ENCODE measurements around the gene MEP1A.
"Not testable (repeated sequence)": the region's sequence is repeated elsewhere in the genome, so short reads cannot be mapped to it uniquely, and the experiment has no call there.

Gene MEP1A, protein sequence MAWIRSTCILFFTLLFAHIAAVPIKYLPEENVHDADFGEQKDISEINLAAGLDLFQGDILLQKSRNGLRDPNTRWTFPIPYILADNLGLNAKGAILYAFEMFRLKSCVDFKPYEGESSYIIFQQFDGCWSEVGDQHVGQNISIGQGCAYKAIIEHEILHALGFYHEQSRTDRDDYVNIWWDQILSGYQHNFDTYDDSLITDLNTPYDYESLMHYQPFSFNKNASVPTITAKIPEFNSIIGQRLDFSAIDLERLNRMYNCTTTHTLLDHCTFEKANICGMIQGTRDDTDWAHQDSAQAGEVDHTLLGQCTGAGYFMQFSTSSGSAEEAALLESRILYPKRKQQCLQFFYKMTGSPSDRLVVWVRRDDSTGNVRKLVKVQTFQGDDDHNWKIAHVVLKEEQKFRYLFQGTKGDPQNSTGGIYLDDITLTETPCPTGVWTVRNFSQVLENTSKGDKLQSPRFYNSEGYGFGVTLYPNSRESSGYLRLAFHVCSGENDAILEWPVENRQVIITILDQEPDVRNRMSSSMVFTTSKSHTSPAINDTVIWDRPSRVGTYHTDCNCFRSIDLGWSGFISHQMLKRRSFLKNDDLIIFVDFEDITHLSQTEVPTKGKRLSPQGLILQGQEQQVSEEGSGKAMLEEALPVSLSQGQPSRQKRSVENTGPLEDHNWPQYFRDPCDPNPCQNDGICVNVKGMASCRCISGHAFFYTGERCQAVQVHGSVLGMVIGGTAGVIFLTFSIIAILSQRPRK

DNA sequence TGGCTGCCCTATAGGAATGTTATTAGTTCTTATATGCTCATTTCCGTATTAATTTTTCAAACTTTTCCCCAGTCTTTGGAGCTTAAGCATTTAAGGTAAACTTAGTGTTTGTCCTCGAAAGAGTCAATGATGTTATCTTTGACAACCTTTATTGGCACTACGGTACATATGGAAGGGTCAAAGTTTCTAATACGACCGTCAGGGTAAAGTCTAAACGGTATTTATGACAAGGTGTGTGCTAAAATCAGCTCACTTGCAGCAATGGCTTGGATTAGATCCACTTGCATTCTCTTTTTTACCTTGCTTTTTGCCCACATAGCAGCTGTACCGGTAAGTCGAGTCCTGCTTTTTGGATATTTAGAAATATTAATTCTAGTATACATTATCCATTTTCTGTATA lies at the start of gene MEP1A:
TSS of gene MEP1A (plus strand) at position 252 of the 400 bp plus-strand sequence. CDS start at position 262, 10 bp downstream.
- Mint-ChIP-seq H3K4me3 (no peak within 1 kb of the TSS), H3K4me1 (no peaks in the 10 kb centered on the region), H3K27ac (no peak within 1 kb of the TSS), H3K9me3 (no peaks in the 10 kb centered on the region), H3K36me3 (no peaks in the 10 kb centered on the region), H3K27me3 (peaks cover 4% of the 10 kb centered on the region)

DNA sequence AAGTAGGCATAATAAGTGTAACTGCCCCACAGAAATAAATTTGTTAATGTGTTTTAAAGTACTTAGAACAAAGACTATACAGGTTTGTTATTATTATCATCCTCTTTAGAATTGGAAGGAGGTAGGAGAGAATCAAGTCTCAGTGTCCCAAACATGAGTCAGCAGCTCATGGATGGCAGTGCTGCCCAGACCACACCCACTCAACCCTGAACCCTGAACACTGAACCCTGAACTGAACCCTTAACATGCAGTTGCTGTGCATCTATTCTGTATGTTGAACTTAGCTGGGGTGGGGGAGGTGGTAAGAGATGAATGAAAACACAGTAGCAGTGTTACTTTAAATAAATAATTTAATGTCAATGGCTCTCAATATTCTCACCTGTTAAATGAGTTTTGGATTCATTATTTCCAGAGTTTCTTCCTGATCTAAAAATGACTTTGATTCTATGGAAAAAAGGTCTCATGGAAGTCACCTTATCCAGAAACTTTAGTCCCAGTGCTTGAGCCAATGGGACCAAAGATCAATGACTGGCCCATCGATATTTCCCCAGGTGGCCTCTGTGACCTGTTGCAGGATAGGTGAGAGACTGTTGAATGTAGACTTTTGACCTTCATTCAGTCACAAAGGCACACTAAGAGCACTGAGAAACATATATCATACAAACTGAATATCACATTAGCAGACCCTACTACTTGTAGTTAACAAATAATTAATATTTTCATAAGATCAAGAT lies 49.6 kb upstream of the MEP1A start:
- H3K27ac Mint-ChIP-seq, result no peak overlapping the region
- no peaks in the 10 kb centered on the region for H3K4me1 Mint-ChIP-seq
- no peaks in the 10 kb centered on the region for H3K36me3 Mint-ChIP-seq
- no peak overlapping the region for H3K4me3 Mint-ChIP-seq
- peaks cover 5% of the 10 kb centered on the region for H3K27me3 Mint-ChIP-seq
- no peaks in the 10 kb centered on the region for H3K9me3 Mint-ChIP-seq

DNA sequence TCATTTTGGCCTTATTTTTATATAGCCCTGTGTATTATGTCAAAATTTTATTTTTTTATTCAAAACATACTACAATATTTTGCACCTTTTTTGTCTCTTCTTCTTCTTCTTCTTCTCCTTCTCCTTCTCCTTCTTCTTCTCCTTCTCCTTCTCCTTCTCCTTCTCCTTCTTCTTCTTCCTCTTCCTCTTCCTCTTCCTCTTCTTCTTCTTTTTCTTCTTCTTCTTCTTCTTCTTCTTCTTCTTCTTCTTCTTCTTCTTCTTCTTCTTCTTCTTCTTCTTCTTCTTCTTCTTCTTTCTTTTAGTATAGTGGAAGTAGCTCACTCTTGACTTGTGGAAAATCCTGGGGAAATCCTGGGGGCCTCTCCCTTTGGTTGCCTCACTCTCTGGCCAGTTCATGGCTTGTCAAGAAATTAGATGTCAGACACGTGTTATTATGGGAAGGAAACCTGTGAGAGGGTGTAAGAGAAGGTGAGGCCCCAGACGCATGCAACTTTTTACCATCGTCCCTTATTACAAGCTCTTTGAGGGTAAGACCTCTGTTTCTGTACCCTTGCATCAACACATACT lies 48.9 kb upstream of the MEP1A start:
- not testable (repeated sequence) for H3K36me3 Mint-ChIP-seq, H3K27me3 Mint-ChIP-seq, H3K27ac Mint-ChIP-seq, H3K4me1 Mint-ChIP-seq, H3K4me3 Mint-ChIP-seq, H3K9me3 Mint-ChIP-seq

DNA sequence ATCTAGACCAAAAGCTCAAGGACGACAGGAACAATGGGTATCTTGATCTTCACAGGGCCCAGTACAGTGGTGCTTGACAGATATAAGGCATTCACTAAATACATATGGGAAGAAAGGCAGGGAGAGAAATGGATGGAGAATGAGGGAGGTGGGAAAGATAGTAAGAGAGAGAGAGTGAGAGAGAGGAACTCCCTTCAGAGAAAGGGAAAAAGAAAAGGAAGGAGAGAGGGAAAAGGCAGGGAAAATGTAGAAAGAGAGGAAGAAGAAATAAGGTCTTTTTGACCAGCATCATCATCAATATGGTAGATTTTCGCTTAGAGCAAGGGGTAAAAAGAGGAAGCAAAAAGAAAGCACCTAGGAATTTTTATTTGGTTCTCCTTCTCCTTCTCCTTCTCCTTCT lies 47.2 kb upstream of the MEP1A start:
- H3K9me3 Mint-ChIP-seq, result no peaks in the 10 kb centered on the region
- H3K4me1 Mint-ChIP-seq, result no peaks in the 10 kb centered on the region
- no peak overlapping the region for H3K27ac Mint-ChIP-seq
- H3K4me3 Mint-ChIP-seq, result no peak overlapping the region
- no peaks in the 10 kb centered on the region for H3K36me3 Mint-ChIP-seq
- H3K27me3 Mint-ChIP-seq, result peaks cover 5% of the 10 kb centered on the region

DNA sequence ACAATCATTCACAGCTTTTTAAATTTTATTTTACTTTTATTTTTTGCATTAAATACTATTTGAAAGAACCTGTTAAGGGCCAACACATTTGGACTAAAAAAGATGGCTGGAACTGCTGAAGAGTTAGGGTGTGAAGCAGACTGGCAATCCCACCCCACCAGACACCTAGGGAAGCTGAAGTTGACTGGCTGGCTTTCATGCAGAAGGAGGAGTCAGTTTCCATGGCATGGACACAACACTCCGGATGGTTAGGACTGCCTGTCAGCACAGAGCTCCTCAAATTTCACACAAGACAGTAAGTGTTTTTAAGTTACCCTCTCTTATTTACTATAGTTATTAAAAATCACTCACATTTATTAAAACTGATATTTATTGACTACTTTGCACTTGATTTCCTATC lies 46.5 kb upstream of the MEP1A start, which contains the start of gene ANKRD66:
TSS of gene ANKRD66 (plus strand) at position 238 of the 400 bp plus-strand sequence. CDS start 5,016 bp downstream, outside the sequence.
- Mint-ChIP-seq H3K27me3 (peaks cover 5% of the 10 kb centered on the region), H3K36me3 (no peaks in the 10 kb centered on the region), H3K4me3 (no peak within 1 kb of the TSS), H3K27ac (no peak within 1 kb of the TSS), H3K4me1 (no peaks in the 10 kb centered on the region), H3K9me3 (no peaks in the 10 kb centered on the region)

DNA sequence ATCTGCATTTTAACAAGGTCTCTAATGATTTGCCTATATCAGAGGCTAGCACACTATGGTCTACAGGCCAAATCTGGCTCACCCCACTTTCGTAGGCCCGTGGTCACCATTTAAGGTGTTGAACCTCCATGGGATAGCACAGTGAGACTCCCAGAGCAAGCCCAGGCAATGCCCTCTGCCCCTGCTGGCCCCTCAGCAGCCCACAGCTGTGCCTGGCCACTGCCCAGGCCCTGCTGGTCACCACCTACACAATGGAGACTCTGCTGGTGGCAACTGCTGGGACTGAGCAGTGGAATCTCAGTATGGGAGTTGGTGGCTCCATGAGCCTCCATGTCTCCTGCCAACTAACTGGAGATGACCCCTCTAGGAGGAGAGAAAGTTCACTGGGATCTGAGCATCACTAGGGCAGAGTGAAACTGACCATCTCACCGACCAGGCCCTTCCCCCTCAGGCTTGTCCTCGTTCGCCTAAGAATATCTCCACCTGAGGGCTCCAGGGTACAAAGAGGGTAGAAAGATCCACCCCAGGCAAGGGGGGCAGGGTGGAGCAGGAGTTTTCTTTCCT lies 44.2 kb upstream of the MEP1A start:
- Mint-ChIP-seq H3K4me3 (no peak overlapping the region), H3K36me3 (no peaks in the 10 kb centered on the region), H3K27ac (no peak overlapping the region), H3K27me3 (peaks cover 3% of the 10 kb centered on the region), H3K4me1 (no peaks in the 10 kb centered on the region), H3K9me3 (no peaks in the 10 kb centered on the region)

DNA sequence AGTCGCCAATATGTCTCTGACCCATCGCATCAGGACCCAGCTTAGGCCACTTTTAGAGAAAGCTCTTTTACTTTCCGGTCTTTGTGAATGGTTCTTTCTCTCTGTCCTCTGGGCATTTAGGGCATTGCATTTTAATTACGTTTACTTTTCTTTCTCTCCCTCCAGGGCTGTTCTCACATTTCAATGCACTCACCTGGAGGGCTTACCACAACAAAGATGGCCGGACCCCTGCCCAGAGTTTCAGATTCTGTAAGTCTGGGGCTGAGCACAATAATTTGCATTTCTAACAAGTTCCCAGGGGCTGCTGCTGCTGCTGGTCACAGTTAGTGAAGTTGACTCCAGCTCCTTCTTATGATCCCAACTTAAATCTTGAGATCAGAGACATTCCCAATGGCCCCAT lies 43.5 kb upstream of the MEP1A start:
- no peak overlapping the region for H3K27ac Mint-ChIP-seq
- no peak overlapping the region for H3K4me3 Mint-ChIP-seq
- peaks cover 3% of the 10 kb centered on the region for H3K27me3 Mint-ChIP-seq
- H3K9me3 Mint-ChIP-seq, result no peaks in the 10 kb centered on the region
- H3K36me3 Mint-ChIP-seq, result no peaks in the 10 kb centered on the region
- no peaks in the 10 kb centered on the region for H3K4me1 Mint-ChIP-seq

DNA sequence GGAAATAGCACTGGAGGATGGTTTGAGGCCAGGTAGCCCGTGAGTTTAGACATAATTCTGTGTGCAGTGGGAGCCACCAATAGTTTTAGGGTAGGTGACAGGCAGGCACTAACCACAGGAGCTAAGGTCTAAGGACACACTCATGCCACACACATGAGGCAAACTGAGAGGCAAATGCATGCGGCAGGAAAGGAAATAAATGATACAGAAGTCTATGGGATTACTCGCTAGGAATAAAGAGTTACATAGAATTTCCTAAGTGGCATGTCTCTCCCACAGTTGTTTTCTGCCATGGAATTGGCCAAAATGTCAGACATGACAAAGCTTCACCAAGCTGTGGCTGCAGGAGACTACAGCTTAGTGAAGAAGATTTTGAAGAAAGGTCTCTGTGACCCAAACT lies 41.5 kb upstream of the MEP1A start:
- Mint-ChIP-seq H3K9me3 (no peaks in the 10 kb centered on the region), H3K4me3 (no peak overlapping the region), H3K27me3 (peaks cover 3% of the 10 kb centered on the region), H3K27ac (no peak overlapping the region), H3K36me3 (no peaks in the 10 kb centered on the region), H3K4me1 (no peaks in the 10 kb centered on the region)

DNA sequence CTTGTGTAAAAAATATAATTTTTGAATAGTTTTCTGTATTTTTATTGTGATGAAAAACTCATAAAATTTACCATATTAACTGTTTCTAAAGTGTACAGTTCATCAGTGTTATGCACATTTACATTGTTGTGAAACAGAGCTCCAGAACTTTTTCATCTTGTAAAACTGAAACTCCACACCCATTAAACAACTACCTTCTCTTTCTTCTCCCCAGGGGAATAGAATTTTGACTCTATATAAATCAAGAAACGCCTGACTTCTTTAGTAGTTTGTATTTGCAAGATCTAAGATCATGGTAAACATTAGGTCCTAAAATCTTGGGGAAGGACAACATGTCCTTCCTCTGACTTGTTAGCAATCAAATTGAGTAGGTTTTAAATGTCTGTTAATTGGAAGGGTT lies 37.3 kb upstream of the MEP1A start:
- no peaks in the 10 kb centered on the region for H3K4me1 Mint-ChIP-seq

DNA sequence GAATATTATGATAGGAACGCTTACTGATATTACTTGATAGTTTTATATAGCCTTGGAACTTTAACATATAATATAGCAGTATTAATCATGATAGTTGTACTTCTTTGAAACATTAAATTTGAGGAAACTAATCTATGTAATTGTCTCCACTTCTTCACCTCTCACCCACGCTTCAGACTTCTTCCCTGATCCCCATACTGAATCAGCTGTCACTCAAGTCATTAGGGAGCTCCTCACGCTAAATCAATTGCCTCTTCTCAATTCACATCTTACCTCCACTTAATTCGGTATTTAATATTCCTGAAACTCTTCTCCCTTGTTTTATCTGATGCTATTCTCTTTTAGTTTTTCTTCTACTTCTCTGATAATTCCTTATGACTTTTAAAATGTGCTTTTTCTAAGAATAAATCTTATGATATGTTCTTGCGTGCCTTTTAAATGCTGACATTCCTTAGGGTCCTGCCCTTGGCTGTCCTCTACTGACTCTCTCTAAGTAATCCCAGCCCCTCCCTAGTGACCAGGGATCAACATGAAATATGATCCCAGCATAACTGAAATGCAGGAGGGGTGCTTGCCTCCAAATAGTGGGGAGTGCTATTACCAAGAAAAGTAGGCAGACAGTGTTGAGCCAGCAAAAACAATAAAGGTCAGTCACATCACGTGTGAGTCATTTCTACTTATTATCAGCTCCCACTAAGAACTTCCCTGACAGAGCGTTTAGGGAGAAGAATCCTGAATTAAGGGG lies 36.5 kb upstream of the MEP1A start:
- Mint-ChIP-seq H3K36me3 (no peaks in the 10 kb centered on the region), H3K4me3 (no peak overlapping the region), H3K4me1 (no peaks in the 10 kb centered on the region), H3K27me3 (peaks cover 4% of the 10 kb centered on the region), H3K27ac (no peak overlapping the region), H3K9me3 (no peaks in the 10 kb centered on the region)

More for the DNA sequence above, 37.3 kb upstream of the MEP1A start:
- Mint-ChIP-seq H3K4me3 (no peak overlapping the region), H3K36me3 (no peaks in the 10 kb centered on the region), H3K9me3 (no peaks in the 10 kb centered on the region), H3K27ac (no peak overlapping the region), H3K27me3 (peaks cover 4% of the 10 kb centered on the region)

DNA sequence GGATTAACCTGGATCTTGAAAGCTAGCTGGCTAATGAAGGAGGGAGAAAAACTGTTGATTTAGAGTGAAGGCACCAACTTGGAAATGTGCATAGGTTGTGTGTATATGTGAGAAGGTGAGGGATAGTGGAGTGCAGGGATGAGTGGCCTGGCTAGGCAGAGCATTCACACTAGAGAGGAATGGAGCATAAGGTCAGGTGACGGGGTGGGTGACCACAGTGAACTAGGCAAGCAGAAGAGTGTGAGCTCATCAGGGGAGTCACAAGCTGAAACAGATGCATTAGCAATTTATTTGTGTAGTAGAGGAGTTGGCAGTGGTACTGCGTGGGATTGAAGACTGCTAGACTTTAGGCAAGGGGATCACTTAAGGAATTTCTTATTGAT lies 36.0 kb upstream of the MEP1A start:
- no peaks in the 10 kb centered on the region for H3K4me1 Mint-ChIP-seq
- H3K36me3 Mint-ChIP-seq, result no peaks in the 10 kb centered on the region
- no peak overlapping the region for H3K4me3 Mint-ChIP-seq
- no peaks in the 10 kb centered on the region for H3K9me3 Mint-ChIP-seq
- H3K27me3 Mint-ChIP-seq, result peaks cover 4% of the 10 kb centered on the region
- H3K27ac Mint-ChIP-seq, result no peak overlapping the region

DNA sequence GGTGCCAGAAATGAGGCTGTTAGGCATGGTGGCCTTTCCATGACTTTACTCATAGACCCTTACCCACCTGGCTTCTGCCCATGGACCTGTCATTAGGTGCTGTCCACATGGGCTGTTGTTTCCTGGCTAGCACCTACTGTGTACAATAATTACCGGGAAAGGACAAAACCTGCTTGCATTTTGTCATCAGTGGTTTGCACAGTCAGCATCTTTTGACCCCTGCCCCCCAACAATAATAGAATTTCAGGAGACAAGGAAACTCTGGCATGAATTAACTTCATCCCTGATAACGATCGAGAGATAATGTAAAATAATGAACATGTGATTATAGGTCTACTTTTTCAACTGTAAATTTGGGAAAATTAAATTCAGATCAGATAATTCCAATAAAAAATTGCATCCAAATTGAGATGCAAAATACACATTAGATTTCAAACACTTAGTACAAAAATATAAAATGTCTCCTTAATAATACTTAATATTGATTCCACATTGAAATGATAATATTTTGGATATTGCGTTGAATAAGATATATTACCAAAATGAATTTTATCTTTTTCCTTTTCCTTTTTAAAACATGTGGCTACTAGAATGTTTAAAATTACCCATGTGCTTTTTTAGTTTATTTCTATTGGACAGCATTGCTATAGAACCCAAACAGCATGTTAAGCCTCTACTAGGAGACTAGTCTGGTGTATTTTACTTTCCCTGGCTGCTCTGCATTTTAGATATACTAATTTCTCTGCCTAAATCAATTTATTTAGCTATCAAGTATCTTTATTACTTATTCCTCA lies 34.0 kb upstream of the MEP1A start:
- Mint-ChIP-seq H3K36me3 (no peaks in the 10 kb centered on the region), H3K4me1 (no peaks in the 10 kb centered on the region), H3K27me3 (peaks cover 4% of the 10 kb centered on the region), H3K9me3 (no peaks in the 10 kb centered on the region), H3K27ac (no peak overlapping the region), H3K4me3 (no peak overlapping the region)

DNA sequence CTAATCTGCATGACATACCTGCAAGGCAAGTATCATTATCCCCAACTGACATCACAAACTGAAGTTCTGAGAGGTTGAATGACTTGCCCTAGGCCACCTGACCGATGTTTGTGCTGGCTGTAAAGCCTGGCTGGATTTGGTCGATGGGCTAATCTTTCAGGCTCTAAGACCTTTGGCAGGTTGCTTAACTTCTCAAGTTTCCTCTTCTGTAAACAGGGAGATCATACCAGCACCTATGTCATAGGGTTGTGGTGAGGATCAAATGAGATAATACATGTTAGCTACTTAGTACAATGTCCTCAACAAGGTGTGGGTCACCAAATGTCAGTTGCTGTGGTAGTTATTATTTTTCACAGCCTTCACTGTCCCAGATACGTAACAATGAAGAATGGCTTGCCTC lies 32.3 kb upstream of the MEP1A start:
- Mint-ChIP-seq H3K4me1 (no peaks in the 10 kb centered on the region), H3K9me3 (no peaks in the 10 kb centered on the region), H3K27ac (no peak overlapping the region), H3K27me3 (peaks cover 6% of the 10 kb centered on the region), H3K4me3 (no peak overlapping the region), H3K36me3 (no peaks in the 10 kb centered on the region)

DNA sequence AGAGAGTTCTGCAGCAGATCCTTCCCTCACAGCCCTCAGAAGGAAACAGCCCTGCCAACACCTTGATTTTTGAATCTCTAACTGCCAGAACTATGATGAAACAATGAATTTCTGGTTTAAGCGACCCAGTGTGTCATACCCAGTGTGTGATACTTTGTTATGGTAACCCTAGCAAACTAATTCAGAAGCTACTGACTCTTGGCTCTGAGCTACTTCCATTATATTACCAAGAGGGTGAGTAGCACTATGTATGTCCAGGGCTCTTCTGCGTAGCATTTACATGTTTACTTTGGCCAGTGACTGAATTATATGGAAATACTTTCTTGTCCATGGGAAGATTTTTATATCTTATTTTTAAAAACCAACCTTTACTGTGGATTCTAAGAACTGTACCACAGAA lies 29.7 kb upstream of the MEP1A start:
- no peak overlapping the region for H3K4me3 Mint-ChIP-seq
- H3K27me3 Mint-ChIP-seq, result peaks cover 6% of the 10 kb centered on the region
- H3K4me1 Mint-ChIP-seq, result no peaks in the 10 kb centered on the region
- no peak overlapping the region for H3K27ac Mint-ChIP-seq
- no peaks in the 10 kb centered on the region for H3K36me3 Mint-ChIP-seq
- no peaks in the 10 kb centered on the region for H3K9me3 Mint-ChIP-seq

All from activated naive CD4-positive, alpha-beta T cell treated with anti-CD3 and anti-CD28 coated beads, Interleukin-2, amount 50 U/mL, for 24 hours (primary cell).